Peyer's patch (tissue), 4 donors: ENCODE data around the gene GRIP1. TPM values are rescaled to one million over a fixed set of nuclear protein-coding genes. Genes with fewer than 3 reads are reported as not detected.
"Not testable (repeated sequence)": the region's sequence is repeated elsewhere in the genome, so short reads cannot be mapped to it uniquely, and the experiment has no call there.

Experiments used
- DNase-seq, 3 donors: peaks; one replicate each; pipeline ENCODE4 v3.0.0-alpha.2; 2017 to 2019
- H3K27ac ChIP-seq, 4 donors: fragments of 200-600 bp; sonication (generic); one replicate each; pipeline ENCODE4 v1.5.1; 2016 to 2019
- H3K27me3 ChIP-seq, 2 donors: fragments of 200-600 bp; sonication (generic); one replicate each; pipeline ENCODE4 v1.5.1; 2019
- H3K36me3 ChIP-seq, 3 donors: fragments of 200-600 bp; sonication (generic); one replicate each; pipeline ENCODE4 v1.5.1; 2016 to 2019
- H3K4me1 ChIP-seq, 4 donors: fragments of 200-600 bp; sonication (generic); one replicate each; pipeline ENCODE4 v1.5.1; 2016 to 2019
- H3K4me3 ChIP-seq, 4 donors: fragments of 200-600 bp; sonication (generic); 1 replicate in 3 of 4; 2 replicates in 1 of 4; pipeline ENCODE4 v1.5.1; 2016 to 2019; ENCODE audit warnings: mild to moderate bottlenecking in 1 of 4
- H3K9me3 ChIP-seq, 4 donors: fragments of 200-600 bp; sonication (generic); one replicate each; pipeline ENCODE4 v1.5.1; 2016 to 2019; ENCODE audit warnings: mild to moderate bottlenecking in 1 of 4
- CTCF ChIP-seq, 6 experiments: fragments of 450-650 bp in 4 of 6; fragments of 200-600 bp in 2 of 6; sonication (generic) in 1 of 6; IDR thresholded peaks; one replicate each; pipeline ENCODE4 v1.5.1; 2017 to 2019; ENCODE audit warnings: antibody characterized with exemption in 6 of 6, mild to moderate bottlenecking in 3 of 6, moderate library complexity in 1 of 6
- POLR2A ChIP-seq, 2 donors: fragments of 450-650 bp; IDR thresholded peaks; one replicate each; pipeline ENCODE4 v1.5.1; 2017; ENCODE audit warnings: antibody characterized with exemption in 2 of 2, mild to moderate bottlenecking in 2 of 2, moderate library complexity in 2 of 2
- total RNA-seq, 4 donors: library from RNA; depleted of rRNA; stranded (reverse); fragments of >200 nt; gene quantifications; one replicate each; pipeline ENCODE4 v1.1.0, GENCODE V29; 2016

GRIP1 gene
- total RNA-seq, 4 donors from 2014 or later: 0.66 to 5.2 (median 1.4) TPM

GRCh38 chr12:66500091-66500490 is 178.8 kb downstream of the GRIP1 start:
- H3K36me3 ChIP-seq: no peaks in the 10 kb centered on the region
- no peaks in the 10 kb centered on the region for H3K9me3 ChIP-seq
- no peak for TF ChIP-seq POLR2A (IDR thresholded peaks at IDR 0.05)
- TF ChIP-seq CTCF (IDR thresholded peaks at IDR 0.05): no peak

GRCh38 chr12:66499000-66499399 is 179.9 kb downstream of the GRIP1 start:
- no peak for DNase-seq
- no peaks in the 10 kb centered on the region for H3K4me1 ChIP-seq
- H3K9me3 ChIP-seq: no peaks in the 10 kb centered on the region
- no peak overlapping the region for H3K27ac ChIP-seq
- H3K27me3 ChIP-seq: no peaks in the 10 kb centered on the region
- H3K36me3 ChIP-seq: no peaks in the 10 kb centered on the region
- no peak overlapping the region for H3K4me3 ChIP-seq
- TF ChIP-seq POLR2A (IDR thresholded peaks at IDR 0.05): no peak
- TF ChIP-seq CTCF (IDR thresholded peaks at IDR 0.05): no peak

More at GRCh38 chr12:66500091-66500490, 178.8 kb downstream of the GRIP1 start:
- Histone ChIP-seq H3K27me3 (no peaks in the 10 kb centered on the region), H3K27ac (no peak overlapping the region), H3K4me1 (no peaks in the 10 kb centered on the region), H3K4me3 (no peak overlapping the region)
- no peak for DNase-seq

- DNase-seq, H3K27ac ChIP-seq: not testable (repeated sequence)
These were observed 180.8 kb downstream of the GRIP1 start for GRCh38 chr12:66498059-66498458.

GRCh38 chr12:66497008-66497897 is 181.6 kb downstream of the GRIP1 start:
- TF ChIP-seq CTCF (IDR thresholded peaks at IDR 0.05): no peak
- no peak for TF ChIP-seq POLR2A (IDR thresholded peaks at IDR 0.05)
- DNase-seq: no peak

More at GRCh38 chr12:66498059-66498458, 180.8 kb downstream of the GRIP1 start:
- H3K36me3 ChIP-seq, H3K4me3 ChIP-seq, H3K9me3 ChIP-seq, H3K4me1 ChIP-seq, H3K27me3 ChIP-seq: not testable (repeated sequence)

GRCh38 chr12:66496595-66496994 is 182.3 kb downstream of the GRIP1 start:
- Histone ChIP-seq H3K4me3 (no peak overlapping the region), H3K27ac (no peak overlapping the region), H3K9me3 (no peaks in the 10 kb centered on the region), H3K4me1 (no peaks in the 10 kb centered on the region), H3K27me3 (no peaks in the 10 kb centered on the region), H3K36me3 (no peaks in the 10 kb centered on the region)
- DNase-seq: no peak
- TF ChIP-seq POLR2A (IDR thresholded peaks at IDR 0.05) (no peak), CTCF (IDR thresholded peaks at IDR 0.05) (no peak)

More at GRCh38 chr12:66497008-66497897, 181.6 kb downstream of the GRIP1 start:
- H3K4me1 ChIP-seq: no peaks in the 10 kb centered on the region
- no peak overlapping the region for H3K4me3 ChIP-seq
- H3K27ac ChIP-seq: no peak overlapping the region
- H3K9me3 ChIP-seq: no peaks in the 10 kb centered on the region
- no peaks in the 10 kb centered on the region for H3K27me3 ChIP-seq
- H3K36me3 ChIP-seq: no peaks in the 10 kb centered on the region

- TF ChIP-seq POLR2A (IDR thresholded peaks at IDR 0.05): no peak
- no peak for TF ChIP-seq CTCF (IDR thresholded peaks at IDR 0.05)
- Histone ChIP-seq H3K4me1 (no peaks in the 10 kb centered on the region), H3K9me3 (no peaks in the 10 kb centered on the region), H3K27ac (no peak overlapping the region), H3K27me3 (no peaks in the 10 kb centered on the region), H3K4me3 (no peak overlapping the region), H3K36me3 (no peaks in the 10 kb centered on the region)
- no peak for DNase-seq
These were observed 183.2 kb downstream of the GRIP1 start for GRCh38 chr12:66495709-66496108.
